ENCODE measurements around the gene BMP8B.

Gene BMP8B

DNA sequence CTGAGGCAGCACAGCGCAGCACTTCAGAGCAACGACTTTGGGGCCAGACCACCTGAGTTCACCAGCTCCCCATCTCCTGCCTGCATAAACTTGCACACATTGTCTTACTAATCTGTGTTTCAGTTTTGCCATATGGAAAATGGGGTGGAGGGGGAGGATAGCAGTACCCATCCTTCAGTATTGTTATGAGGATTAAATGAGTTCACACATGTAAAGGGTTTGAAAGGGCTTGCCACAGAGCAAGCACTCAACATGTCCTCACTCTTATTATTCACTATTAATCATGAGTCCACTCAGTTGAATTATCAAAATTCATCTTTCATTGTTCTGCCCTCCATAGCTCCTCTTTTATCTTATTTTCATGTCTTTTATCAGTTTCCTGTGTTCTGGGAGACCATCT lies 40.1 kb upstream of the BMP8B start:
- TF ChIP-seq TAF1 (IDR thresholded peaks at IDR 0.05; ENCODE audit: low read depth) = no peak
- TF ChIP-seq TCF12 (IDR thresholded peaks at IDR 0.05; ENCODE audit: low read depth) = no peak
- TF ChIP-seq CREB1 (IDR thresholded peaks at IDR 0.05; ENCODE audit: low read depth) = no peak

DNA sequence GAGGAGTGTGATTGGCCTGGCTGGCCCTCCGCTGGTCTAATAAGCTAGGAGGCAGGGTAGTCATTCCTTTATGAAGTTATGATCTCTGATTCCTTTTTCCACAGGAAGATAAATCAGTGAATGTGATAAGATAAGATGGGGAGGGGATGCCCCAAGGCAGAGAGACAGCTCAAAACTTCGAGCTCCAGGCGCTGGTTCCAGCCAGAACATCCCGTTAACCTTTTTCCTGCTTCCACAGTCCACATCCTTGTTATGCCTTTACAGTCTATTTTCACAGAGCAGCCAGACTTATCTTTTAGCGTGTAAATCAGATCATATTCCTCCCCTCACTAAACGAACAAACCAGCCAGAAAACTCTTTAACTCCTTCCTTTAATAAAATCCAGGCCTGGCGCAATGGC lies 38.5 kb upstream of the BMP8B start:
- no peak for TF ChIP-seq ZBTB7A (IDR thresholded peaks at IDR 0.05; ENCODE audit: low read depth)
- TF ChIP-seq CEBPB (IDR thresholded peaks at IDR 0.05) = no peak
- no peak for TF ChIP-seq TCF12 (IDR thresholded peaks at IDR 0.05; ENCODE audit: low read depth)
- TF ChIP-seq, protein P1, sequence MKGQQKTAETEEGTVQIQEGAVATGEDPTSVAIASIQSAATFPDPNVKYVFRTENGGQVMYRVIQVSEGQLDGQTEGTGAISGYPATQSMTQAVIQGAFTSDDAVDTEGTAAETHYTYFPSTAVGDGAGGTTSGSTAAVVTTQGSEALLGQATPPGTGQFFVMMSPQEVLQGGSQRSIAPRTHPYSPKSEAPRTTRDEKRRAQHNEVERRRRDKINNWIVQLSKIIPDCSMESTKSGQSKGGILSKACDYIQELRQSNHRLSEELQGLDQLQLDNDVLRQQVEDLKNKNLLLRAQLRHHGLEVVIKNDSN (IDR thresholded peaks at IDR 0.05) = no peak
- TF ChIP-seq, protein P2, sequence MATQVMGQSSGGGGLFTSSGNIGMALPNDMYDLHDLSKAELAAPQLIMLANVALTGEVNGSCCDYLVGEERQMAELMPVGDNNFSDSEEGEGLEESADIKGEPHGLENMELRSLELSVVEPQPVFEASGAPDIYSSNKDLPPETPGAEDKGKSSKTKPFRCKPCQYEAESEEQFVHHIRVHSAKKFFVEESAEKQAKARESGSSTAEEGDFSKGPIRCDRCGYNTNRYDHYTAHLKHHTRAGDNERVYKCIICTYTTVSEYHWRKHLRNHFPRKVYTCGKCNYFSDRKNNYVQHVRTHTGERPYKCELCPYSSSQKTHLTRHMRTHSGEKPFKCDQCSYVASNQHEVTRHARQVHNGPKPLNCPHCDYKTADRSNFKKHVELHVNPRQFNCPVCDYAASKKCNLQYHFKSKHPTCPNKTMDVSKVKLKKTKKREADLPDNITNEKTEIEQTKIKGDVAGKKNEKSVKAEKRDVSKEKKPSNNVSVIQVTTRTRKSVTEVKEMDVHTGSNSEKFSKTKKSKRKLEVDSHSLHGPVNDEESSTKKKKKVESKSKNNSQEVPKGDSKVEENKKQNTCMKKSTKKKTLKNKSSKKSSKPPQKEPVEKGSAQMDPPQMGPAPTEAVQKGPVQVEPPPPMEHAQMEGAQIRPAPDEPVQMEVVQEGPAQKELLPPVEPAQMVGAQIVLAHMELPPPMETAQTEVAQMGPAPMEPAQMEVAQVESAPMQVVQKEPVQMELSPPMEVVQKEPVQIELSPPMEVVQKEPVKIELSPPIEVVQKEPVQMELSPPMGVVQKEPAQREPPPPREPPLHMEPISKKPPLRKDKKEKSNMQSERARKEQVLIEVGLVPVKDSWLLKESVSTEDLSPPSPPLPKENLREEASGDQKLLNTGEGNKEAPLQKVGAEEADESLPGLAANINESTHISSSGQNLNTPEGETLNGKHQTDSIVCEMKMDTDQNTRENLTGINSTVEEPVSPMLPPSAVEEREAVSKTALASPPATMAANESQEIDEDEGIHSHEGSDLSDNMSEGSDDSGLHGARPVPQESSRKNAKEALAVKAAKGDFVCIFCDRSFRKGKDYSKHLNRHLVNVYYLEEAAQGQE (IDR thresholded peaks at IDR 0.05; ENCODE audit: low read depth) = no peak
- TF ChIP-seq EGR1 (IDR thresholded peaks at IDR 0.05) = no peak
- TF ChIP-seq CREB1 (IDR thresholded peaks at IDR 0.05; ENCODE audit: low read depth) = no peak
- no peak for TF ChIP-seq YY1 (IDR thresholded peaks at IDR 0.05; ENCODE audit: low read depth)
- no peak for TF ChIP-seq RAD21 (IDR thresholded peaks at IDR 0.05; ENCODE audit: low read depth)

DNA sequence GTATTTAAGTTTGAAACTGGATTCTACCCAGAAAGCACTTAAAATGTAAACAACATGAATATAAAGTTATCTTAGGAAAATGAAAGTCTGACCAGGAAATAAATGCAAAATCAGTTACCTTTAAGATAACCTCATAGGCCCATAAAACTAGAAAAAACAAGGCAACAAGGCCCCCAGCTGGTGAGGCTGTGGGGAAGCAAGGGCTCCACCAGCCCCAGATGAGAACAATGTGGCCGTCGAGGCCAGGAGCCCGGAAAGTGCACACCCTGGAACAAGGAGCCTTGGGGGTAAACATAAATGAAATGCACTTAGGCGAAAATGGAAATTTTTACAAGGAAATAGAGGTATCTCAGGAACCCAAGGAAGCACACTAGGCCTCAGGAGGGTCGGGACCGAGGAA lies 37.9 kb upstream of the BMP8B start:
- TF ChIP-seq NFIC (IDR thresholded peaks at IDR 0.05) (no peak), TEAD4 (IDR thresholded peaks at IDR 0.05) (no peak), TAF1 (IDR thresholded peaks at IDR 0.05; ENCODE audit: low read depth) (no peak), EP300 (IDR thresholded peaks at IDR 0.05; ENCODE audit: borderline replicate concordance) (no peak), EGR1 (IDR thresholded peaks at IDR 0.05) (no peak), ZBTB7A (IDR thresholded peaks at IDR 0.05; ENCODE audit: low read depth) (no peak), CREB1 (IDR thresholded peaks at IDR 0.05; ENCODE audit: low read depth) (no peak)
- TF ChIP-seq, protein P2 (IDR thresholded peaks at IDR 0.05; ENCODE audit: low read depth) = no peak
- TF ChIP-seq, protein P3, sequence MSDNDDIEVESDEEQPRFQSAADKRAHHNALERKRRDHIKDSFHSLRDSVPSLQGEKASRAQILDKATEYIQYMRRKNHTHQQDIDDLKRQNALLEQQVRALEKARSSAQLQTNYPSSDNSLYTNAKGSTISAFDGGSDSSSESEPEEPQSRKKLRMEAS (IDR thresholded peaks at IDR 0.05) = no peak
- TF ChIP-seq, protein P1 (IDR thresholded peaks at IDR 0.05) = no peak

DNA sequence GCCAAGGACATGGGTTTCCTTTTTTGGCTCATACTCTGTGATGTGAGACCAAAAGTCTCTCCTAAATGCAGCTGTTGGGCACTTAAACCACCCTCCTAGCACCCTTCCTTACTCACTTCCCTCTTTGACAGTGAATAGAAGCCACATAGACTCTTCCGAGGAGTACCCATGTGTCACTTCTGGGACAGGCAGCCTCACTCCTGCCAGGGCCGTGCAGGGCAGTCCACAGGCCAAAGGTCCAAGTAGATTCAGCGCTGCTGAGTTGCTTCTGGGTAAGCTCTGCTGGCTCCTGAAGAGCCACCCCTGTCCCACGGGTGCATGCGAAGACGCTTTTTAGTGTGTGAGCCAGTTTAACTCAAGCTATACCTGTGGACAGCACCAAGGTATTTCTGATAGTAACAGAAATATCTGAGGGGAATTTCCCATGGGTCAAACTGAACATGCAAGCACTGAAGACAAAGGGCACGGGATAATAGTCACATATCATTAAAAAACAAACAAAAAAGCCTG lies 36.8 kb upstream of the BMP8B start:
- no peak for TF ChIP-seq EGR1 (IDR thresholded peaks at IDR 0.05)
- TF ChIP-seq TAF1 (IDR thresholded peaks at IDR 0.05; ENCODE audit: low read depth) = no peak
- TF ChIP-seq RAD21 (IDR thresholded peaks at IDR 0.05; ENCODE audit: low read depth) = no peak
- TF ChIP-seq, protein P1 (IDR thresholded peaks at IDR 0.05) = no peak
- no peak for TF ChIP-seq EP300 (IDR thresholded peaks at IDR 0.05; ENCODE audit: borderline replicate concordance)

DNA sequence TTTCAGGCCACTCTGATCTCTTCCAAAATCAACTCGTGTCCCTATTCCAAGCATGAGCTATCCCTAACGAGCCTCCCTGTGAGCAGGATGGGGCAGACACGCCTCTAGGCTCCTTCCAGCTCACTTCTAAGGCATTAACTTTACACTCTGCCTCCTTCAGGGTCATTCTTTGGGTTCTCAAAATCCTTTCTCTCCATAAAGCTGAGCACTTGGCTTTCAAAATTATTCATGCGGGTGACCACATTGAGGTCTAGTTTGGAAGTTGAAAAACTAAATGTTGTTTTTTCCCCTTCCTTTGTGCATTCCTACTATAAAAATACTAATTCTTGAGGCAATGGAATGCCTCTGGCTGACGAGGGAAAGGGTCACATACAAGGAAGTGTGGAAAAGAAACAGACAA lies 33.5 kb upstream of the BMP8B start:
- no peak for TF ChIP-seq TEAD4 (IDR thresholded peaks at IDR 0.05)
- TF ChIP-seq, protein P1 (IDR thresholded peaks at IDR 0.05) = no peak
- no peak for TF ChIP-seq TCF12 (IDR thresholded peaks at IDR 0.05; ENCODE audit: low read depth)
- no peak for TF ChIP-seq ZBTB7A (IDR thresholded peaks at IDR 0.05; ENCODE audit: low read depth)
- TF ChIP-seq, protein P2 (IDR thresholded peaks at IDR 0.05; ENCODE audit: low read depth) = no peak
- no peak for TF ChIP-seq FOXM1 (IDR thresholded peaks at IDR 0.05; ENCODE audit: borderline replicate concordance, low read depth)
- no peak for TF ChIP-seq NFIC (IDR thresholded peaks at IDR 0.05)
- no peak for TF ChIP-seq EP300 (IDR thresholded peaks at IDR 0.05; ENCODE audit: borderline replicate concordance)
- TF ChIP-seq YY1 (IDR thresholded peaks at IDR 0.05; ENCODE audit: low read depth) = no peak
- TF ChIP-seq TAF1 (IDR thresholded peaks at IDR 0.05; ENCODE audit: low read depth) = no peak
- TF ChIP-seq CREB1 (IDR thresholded peaks at IDR 0.05; ENCODE audit: low read depth) = no peak
- TF ChIP-seq CEBPB (IDR thresholded peaks at IDR 0.05) = no peak
- TF ChIP-seq RAD21 (IDR thresholded peaks at IDR 0.05; ENCODE audit: low read depth) = no peak
- TF ChIP-seq EGR1 (IDR thresholded peaks at IDR 0.05) = no peak
- TF ChIP-seq, protein P3 (IDR thresholded peaks at IDR 0.05) = no peak
